AG20443 (cell line): ENCODE measurements around the gene GNAQ.

Experiments used
- DNase-seq: peaks from one replicate; pipeline ENCODE4 v3.0.0; 2012; ENCODE audit warnings: low spot score, mixed read lengths

The GNAQ gene

DNA sequence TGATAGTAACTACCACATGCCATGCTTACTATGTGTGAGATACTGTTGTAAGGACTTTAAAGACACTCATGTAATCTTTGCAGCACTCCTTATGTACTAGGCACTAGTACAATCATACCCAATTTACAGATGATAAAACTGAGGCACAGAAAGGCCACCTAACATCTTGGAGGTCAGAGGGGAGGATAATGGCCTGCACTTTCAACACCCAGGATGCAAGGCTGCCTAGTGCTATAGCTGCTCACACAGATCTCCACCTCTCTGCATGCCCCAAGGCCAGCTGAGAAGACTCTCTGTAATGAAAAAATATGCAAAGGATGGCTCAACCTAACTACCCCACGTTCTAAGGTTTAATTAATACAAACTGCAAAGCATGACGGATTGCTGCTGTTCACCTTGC is 57.2 kb downstream of the GNAQ start:
- no peak for DNase-seq

DNA sequence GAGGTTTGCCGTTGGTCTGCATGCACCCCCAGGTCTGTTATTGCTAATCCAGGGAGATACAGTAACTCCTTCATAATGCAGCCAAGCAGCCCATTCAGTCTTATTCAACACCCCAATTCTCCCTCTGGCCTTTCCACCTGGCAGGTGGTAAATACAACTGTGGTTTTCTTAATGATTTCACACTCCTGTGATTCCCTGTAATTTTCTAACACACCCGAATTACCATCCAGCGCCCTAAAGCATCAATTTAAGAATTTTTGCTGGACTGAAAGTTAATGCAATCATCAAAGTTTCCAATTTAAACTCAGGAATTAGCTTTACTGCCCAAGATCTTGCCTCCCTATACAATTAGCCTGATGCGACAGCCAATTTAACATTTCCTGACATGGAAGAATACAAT is 62.5 kb downstream of the GNAQ start:
- DNase-seq, result no peak

DNA sequence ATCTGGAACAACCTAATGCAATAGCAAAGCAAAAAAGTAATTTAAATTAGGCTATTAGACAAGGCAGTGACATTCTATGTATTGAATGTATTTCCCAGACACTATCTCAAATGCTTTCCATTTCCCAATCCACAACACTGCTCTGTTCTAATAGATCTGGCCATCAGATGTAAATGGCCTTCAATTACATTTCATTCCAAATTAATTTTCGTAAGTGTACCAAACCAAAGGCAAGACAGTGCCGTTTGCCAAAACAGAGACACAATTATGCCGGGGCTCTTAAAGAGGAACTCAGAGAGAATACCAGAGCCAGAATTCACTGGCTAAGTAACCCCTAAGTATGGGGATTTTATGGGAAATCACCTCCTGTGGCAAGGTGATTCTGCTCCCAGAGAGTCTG is 63.1 kb downstream of the GNAQ start:
- DNase-seq, result no peak

GRCh38 chr9:77966718-77967117 is 64.9 kb downstream of the GNAQ start:
- no peak for DNase-seq

- DNase-seq, result no peak
These were observed 66.0 kb downstream of the GNAQ start for GRCh38 chr9:77965445-77966123.

DNA sequence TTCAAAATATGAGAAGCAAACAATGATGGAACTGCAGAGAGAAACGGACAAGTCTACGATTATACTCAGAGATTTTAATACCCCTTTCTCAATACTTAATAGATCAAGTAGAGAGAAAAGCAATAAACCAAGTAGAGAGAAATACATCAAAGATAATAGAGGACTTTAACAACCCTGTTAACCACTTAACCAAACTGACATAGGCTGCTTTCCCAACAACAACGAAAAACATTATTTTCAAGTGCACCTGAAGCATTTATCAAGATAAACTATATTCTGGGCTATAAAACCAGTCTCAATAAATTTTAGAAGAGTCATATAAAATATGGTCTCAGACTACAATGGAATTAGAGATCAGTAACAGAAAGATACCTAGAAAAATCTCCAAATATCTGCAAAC is 67.4 kb downstream of the GNAQ start:
- no peak for DNase-seq

DNA sequence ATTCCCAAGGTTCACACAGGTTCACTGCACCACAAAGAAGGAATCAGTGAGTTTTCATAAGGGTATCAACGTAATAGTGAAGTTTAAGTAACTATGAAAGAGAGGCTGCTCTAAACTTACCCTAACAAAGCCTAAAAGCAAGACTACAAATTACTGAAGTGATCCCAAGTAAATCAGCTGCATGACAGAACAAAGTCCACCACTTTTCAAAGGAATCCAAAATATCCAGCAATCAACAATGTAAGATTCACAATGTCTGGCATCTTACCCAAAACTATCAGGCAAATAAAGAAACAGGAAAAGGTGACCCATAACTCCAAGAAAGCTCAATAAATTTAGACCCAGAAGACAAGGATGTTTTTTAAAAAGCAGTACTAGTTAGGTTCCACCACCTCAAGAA is 70.1 kb downstream of the GNAQ start:
- DNase-seq, result no peak

DNA sequence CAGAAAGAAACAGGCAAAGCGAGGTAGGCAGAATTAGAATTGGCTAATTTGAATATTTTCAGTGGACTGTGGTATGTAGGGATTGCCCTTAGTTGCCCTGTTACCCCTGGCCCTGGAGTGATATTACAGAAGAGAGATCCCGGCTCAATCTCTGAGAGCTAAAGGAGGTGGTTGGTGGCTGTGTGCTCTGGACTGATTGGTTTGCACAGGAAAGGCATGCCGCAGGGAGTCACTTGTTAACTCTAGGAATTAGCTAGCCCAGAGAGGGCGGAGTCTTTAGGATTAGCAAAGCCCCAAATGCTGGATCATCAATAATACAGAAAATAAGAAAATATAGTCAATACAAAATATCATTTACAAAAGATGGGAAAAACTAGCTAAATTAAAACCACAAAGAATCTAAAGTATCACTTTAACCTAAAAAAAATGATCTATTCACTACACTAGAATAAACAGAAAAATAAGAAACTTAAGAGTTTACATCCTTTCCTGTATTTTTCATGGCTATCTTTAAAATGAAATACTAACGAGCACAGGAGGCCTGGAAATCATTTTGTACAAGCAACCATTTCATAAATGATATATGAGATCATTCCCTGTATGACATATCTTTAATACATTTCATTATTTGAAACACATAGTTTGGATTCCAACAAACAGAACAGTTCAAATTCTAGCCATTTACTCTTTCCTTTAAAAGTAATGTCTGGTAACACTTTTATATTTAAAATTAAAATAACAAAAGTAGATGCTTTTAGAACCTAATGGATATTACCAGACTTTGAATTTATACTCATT is 71.1 kb downstream of the GNAQ start:
- no peak for DNase-seq

DNA sequence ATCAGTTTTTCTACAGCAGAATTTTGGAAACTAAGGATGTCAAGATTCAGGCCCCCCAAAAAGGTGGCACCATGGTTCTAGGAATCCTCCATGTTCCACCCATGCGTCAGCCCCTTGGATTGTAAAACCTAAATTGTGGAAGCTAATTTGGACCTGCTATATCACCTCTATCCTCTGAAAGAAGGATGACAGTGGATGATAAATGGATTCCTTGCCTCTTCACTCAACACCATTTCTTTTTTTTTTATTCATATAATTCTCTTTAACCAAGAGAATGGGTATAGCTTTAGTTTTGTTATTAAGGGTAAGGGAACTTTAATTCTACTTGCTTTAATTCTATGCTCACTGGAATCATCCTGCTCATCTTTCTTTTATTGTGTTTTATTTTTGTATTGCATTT is 71.8 kb downstream of the GNAQ start:
- DNase-seq, result no peak

DNA sequence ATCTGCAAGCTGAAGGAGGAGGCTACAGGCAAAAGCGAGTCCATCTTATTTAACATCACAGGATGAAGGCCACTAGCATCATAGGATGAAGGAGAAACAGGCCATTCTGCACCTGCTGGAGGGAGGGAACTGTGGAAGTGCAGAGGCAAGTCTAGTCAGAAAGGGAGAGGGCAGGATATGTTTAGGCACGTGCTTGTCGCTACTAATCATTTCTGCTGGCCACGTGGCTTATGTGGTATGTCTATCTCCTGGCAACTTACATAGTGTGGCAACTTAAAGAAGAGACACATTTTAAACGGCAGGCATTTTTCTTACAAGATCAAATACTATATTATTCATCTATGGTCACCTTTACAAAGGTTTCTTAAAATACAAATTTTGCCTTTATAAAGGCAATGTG is 74.0 kb downstream of the GNAQ start:
- no peak for DNase-seq

GRCh38 chr9:77956555-77956954 is 75.1 kb downstream of the GNAQ start:
- no peak for DNase-seq

GRCh38 chr9:77954666-77955015 is 77.0 kb downstream of the GNAQ start:
- no peak for DNase-seq

DNA sequence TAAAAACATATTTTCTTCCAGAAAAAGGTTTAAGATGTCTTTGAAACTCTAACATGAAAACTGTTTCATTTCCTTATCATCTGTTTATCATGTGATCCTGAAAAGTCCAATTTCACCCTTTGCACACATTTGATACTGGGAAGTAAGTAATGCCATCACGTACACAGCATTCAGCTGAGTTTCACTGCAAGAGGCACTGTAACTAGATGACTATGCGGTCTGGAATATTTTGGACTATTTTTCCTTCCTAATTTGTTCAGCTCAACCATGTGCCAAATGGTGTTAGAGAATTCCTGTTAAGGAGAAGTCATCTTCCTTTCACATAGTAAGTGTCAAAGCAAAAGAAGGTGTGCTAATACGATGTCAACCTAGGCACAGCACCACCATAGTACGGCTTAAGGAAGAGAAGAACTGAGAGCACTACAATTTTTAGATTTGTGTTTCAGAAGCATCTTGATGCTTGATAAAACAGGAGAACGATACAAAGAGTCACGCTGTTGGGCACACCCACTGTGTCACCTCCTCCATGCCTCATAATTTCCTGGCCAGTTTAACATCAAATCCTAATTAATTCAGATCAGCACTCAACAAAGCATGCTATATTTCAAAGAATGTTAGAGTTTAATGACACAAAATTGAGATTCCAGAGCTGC is 77.5 kb downstream of the GNAQ start:
- peak; percentile 41 for DNase-seq

- DNase-seq, result no peak
These were observed 78.0 kb downstream of the GNAQ start for GRCh38 chr9:77953590-77953989.

- no peak for DNase-seq
These were observed 78.8 kb downstream of the GNAQ start for GRCh38 chr9:77952635-77953328.

DNA sequence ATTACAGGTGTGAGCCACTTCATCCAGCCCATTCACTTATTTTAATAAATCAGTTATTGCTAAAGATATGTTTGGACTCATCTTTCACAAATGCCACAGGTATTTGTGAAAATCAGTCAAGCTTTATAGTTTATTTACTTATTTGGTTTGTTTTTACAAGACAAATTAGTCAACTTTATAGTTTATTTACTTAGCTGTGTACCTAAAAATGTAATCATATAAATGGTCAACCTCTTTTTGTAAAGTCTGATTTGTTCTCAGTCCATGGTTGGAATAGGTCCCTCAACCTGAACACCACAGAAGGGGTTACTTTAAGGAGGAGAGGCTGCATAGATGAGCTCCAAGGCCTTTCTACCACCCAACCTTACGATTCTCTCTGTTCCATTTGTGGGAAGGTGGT is 80.2 kb downstream of the GNAQ start:
- DNase-seq, result no peak

GRCh38 chr9:77949751-77950436 is 81.7 kb downstream of the GNAQ start:
- DNase-seq, result no peak

- DNase-seq, result no peak
These were observed 84.0 kb downstream of the GNAQ start for GRCh38 chr9:77947651-77948050.

- DNase-seq, result no peak
These were observed 84.5 kb downstream of the GNAQ start for GRCh38 chr9:77946969-77947620.

GRCh38 chr9:77946296-77946695 is 85.3 kb downstream of the GNAQ start:
- DNase-seq, result no peak

DNA sequence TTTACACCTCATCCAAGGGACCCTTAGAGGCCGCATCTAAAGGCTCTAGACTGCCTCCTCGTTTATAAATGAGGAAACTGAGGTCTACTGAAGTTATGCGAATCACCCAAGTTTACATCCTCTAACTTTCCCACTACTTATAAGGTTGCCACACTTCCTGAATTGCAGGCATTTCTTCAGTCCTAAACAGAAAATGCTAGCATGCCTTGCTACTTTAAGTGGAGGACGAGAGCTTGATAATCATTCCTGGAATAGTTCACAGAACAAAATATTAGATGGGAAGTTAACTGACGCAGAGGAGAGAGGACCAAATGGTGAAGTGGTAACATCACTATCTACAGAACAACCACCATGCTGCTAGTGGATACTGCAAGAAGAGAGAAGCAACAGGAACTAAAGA is 85.8 kb downstream of the GNAQ start:
- DNase-seq, result no peak
